Middle frontal gyrus (tissue), 1 donor: ENCODE data around the gene GNG7.
"Not testable (repeated sequence)": the region's sequence is repeated elsewhere in the genome, so short reads cannot be mapped to it uniquely, and the experiment has no call there.

ENCODE experiments used
- DNase-seq: peaks from one replicate; pipeline ENCODE4 v3.0.0-alpha.2; 2015; ENCODE audit warnings: low spot score; ENCODE audit errors: extremely low spot score

The GNG7 gene

DNA sequence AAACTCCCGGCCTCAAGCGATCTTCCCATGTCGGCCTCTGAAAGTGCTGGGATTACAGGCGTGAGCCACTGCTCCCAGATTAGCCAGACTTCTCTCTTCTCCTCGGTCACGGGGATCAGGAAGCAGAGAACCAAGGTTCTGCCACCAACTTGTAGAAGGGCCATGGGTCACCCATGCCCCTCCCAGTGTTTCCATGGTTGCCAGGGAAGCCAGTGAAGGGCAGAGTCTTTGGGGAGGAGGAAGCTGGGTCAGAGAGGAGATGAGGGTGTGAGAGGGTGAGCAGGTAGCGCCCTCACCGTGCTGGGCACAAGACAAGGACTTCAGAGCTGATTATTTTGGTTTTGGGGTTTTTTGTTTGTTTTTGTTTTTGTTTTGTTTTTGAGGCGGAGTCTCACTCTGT, 77.1 kb downstream of the GNG7 start:
- DNase-seq: no peak

DNA sequence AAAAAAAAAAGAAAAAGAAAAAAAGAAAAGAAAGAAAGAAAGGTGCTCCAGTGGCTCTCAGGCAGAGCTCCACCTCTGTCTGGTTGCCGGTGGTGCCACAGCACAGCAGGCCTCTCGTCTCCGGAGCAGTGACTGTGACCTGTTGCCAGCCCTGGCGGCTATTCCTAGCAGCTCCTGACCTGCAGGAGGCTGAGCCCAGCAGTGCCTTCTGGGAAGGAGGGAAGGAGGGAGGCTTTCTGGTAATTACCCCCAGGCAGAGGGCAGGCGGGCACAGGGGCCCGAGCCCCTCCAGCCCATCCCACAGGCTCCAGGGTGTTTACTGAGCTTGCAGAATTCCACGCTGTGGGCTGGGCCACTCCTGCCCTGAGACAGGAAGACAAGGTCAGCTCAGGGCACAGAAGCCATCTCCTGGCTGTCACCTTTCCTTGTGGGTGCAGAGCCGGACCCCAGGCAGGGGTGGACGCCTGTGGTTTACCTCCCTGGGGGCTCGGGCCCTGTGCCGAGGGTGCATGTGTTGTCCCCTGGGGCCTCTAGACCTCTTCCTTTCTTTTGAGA, 77.9 kb downstream of the GNG7 start:
- no peak for DNase-seq

DNA sequence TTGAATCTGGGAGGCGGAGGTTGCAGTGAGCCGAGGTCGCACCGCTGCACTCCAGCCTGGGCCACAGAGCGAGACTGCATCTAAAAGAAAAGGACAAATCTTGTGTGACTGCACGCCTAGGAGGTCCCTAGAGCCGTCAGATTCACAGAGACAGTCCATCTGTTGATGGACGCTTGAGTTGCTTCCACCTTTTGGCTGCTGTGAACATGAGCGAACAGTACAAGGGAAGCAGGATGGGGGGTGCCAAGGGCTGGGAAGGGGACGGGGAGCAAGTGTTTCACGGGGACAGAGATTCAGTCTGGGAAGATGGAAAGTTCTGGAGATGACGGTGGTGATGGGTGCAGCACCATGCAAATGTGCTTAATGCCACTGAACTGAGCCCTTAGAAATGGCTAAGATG, 78.7 kb downstream of the GNG7 start:
- no peak for DNase-seq

DNA sequence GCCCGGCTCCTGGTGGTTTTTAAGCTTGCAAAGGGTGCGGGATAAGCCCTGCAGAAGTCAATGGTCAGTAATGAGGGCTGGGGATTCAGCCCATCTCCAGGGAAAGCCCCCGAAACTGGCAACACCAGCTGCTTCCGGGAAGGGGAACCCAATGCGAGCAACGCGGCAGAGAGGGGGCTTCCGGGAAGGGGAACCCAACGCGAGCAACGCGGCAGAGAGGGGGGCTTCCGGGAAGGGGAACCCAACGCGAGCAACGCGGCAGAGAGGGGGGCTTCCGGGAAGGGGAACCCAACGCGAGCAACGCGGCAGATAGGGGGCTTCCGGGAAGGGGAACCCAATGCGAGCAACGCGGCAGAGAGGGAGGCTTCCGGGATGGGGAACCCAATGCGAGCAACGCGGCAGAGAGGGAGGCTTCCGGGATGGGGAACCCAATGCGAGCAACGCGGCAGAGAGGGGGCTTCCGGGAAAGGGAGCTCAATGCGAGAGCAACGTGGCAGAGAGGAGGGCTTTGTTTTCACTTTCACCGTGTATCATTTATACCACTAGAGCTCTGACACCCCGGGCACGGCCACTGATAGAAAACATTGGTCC, 80.0 kb downstream of the GNG7 start:
- DNase-seq: not testable (repeated sequence)

DNA sequence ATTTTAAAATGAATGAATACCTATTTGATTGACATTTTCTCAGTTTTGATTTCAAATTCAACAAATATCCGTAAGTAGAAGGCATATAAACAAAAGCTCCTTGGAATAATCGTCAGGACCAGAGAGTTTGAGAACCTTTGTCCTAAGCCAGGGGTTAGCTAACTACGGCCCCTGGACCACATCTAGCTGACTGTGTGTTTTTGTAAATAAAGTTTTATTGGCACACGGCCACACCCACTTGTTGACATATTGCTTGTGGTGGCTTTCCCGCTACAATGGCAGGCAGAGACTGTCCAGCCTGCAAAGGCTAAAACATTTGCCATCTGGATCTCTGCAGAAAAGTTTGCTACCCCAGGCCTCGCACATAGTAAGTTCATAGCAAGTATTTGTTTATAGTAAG, 83.4 kb downstream of the GNG7 start:
- DNase-seq: no peak

GRCh38 chr19:2618611-2619010, 83.9 kb downstream of the GNG7 start:
- DNase-seq: no peak

DNA sequence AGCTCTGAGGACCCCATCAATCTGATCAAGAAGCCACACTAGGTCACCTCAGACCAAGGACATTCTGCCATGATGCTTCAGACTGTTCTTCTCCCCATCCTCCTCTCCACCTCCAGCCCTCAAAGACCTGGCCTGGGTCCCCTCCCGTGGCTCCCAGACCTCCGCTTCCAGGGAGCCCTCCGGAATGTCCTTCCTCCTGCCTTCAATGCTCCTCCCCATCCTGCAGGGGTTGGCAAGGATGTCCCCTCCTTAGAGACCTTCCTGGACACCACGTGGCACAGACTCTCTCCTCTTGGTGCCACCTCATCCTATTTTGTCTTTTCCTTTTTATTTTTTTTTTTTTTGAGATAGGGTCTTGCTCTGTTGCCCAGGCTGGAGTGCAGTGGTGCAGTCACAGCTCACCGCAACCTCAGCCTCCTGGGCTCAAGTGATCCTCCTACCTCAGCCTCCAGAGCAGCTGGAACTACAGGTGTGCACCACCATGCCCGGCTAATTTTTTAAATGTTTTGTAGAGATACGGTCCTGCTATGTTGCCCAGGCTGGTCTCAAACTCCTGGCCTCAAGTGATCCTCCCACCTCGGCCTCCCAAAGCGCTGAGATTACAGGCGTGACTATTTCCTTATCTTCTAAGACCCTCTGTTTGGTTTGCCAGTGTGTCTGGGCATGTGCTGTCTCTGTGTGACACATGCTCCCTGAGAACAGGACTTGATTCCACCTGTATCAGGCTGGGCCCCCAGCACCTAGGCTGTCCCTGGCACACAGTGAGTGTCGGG, 84.9 kb downstream of the GNG7 start:
- DNase-seq: no peak

DNA sequence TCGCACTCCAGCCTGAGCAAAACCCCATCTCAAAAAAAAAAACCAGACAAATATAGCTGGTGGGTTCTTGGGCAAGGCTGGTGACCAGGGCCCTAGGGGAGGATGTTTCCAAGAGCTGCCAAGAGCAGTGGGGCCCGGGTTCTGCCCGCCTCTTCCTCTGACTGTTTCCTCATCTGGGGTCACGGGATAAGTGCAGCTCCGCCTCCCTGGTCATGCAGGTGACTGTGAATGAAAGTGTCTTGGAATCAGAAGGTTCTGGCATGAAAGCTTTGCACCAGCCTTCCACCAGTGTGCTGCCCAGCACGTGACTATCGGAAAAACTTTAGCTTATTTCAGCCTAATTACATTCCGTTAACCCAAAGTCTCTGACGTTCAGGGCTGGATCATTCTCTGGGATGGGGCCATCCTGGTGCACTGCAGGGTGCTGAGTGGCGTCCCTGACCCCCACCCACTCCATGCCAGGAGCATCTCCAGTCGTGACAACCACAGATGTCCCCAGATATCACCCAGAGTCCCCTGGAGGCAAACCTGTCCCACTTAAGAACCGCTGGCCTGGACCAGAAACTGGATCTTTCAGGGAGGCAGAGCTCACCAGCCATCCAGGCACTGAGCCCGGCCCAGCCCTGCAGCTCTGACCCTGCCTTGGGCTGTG, 85.6 kb downstream of the GNG7 start:
- DNase-seq: no peak

DNA sequence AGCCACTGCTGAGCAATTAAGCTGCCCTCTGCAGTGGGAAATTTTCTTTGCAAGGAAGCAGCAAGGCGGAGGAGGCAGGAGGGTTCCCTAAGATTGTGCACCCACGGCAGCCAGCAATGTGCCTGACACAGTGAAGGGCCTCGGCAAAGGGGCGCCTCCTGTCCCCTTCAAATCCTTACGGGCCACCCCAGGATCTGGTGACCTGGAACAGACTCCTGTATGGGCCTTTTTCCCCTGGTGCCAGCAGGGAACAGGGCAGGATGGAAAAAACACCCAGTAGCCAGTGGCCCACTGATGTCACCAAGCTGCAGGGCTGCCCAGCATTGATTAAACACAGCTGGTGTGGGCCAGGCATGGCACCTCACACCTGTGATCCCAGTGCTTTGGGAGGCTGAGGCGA, 86.7 kb downstream of the GNG7 start:
- DNase-seq: no peak

GRCh38 chr19:2613507-2614295, 88.8 kb downstream of the GNG7 start:
- DNase-seq: no peak

DNA sequence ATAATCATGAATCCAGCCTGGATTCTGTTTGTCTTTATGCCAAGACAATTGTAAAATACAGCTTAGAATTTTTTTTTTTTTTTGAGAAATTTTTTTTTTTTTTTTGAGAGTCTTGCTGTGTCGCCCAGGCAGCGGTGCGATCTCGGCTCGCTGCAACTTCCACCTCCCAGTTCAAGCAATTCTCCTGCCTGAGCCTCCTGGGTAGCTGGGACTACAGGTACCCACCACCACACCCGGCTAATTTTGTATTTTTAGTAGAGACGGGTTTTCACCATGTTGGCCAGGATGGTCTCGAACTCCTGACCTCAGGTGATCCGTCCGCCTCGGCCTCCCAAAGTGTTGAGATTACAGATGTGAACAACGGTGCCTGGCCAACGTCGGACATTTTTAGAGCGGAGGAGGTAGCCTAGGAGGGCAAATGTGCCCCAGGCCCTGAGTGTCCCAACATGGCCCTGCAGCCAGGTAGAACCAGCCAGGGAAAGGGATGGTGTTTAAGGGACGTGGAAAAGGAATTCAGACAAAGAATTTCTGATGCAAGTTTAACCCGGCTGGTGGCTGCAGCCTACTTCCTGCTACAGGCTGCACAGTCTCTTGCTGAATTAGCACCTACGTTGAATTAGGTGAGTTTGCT, 89.8 kb downstream of the GNG7 start:
- no peak for DNase-seq

DNA sequence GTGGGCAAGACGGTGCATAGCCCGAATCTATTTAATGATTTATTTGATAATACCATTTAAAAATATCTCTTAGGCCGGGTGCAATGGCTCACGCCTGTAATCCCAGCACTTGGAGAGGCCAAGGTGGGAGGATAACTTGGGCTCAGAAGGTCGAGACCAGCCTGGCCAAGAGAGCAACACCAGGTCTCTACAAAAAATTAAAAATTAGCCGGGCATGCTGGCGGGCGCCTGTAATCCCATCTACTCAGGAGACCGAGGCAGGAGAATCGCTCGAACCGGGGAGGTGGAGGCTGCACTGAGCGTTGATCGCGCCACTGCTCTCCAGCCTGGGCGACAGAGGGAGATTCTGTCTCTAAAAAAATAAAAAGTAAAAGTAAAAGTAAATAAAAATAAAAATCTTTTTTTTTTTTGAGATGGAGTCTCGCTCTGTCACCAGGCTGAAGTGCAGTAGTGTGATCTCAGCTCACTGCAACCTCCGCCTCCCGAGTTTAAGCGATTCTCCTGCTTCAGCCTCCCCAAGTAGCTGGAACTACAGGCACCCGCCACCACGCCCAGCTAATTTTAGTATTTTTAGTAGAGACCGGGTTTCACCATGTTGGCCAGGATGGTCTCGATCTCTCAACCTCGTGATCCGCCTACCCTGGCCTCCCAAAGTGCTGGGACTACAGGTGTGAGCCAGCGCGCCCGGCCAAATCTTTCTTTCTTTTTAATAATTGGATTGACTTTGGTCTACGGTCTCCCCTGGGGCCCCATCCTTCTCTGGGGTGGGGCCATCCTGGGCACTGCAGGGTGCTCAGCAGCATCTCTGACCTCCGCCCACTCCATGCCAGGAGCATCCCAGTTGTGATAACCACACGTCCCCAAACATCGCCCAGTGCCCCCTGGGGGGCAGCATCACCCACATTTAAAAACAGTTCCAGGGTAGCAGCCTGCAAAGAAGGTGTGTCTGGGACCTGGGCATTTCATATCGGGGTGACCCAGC, 90.7 kb downstream of the GNG7 start:
- no peak for DNase-seq

DNA sequence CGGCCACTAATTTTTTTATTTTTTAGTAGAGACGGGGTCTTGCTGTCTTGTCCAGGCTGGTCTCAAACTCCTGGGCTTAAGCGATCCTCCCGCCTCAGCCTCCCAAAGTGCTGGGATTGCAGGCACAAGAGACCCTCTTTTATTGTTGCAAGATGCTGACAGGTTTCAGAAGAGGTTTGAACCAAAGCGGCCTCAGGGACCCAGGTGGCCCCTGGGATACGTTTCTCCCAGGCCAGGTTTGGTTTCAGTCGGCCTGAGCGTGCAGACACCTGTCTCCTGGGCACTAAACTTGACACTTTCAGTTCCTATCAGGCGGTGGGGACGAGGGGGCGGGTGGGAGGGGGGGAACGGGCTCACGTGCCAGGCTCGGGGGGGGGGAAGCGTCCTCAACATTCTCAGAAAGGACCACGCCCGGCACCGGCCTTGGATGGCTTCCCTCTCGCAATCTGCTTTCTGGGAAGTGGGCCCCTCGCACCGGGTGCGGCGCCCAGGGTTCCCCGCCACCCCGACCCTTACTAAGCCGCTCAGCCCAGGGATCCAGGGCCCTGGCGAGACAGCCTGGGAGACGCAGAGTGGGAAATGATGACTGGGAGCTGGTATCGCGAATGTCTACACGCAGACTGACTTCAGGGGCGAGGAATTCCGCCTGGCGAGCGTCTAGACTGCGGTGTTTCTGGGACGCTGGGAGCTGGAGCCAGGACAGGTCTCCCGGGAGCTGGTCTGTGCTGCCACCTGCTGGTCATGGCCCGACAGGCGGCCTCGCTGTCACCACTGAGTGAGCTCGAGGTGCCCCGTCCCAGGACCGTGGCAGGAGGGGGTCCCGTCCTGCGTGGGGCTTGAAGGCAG, 91.6 kb downstream of the GNG7 start:
- peak; percentile 81 for DNase-seq

GRCh38 chr19:2609389-2610116, 92.9 kb downstream of the GNG7 start:
- no peak for DNase-seq

DNA sequence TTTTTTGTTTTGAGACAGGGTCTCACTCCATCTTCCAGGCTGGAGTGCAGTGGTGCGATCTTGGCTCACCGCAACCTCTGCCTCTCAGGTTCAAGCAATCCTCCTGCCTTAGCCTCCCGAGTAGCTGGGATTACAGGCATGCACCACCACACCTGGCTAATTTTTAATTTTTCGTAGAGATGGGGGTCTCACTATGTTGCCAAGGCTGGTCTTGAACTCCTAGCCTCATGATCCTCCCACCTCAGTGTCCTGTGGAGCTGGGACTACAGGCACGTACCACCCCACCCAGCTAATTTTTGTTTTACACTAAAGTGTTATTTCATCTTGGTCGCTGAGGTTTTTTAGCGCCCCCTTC, 93.5 kb downstream of the GNG7 start:
- not testable (repeated sequence) for DNase-seq

GRCh38 chr19:2608602-2608922, 93.9 kb downstream of the GNG7 start:
- no peak for DNase-seq

DNA sequence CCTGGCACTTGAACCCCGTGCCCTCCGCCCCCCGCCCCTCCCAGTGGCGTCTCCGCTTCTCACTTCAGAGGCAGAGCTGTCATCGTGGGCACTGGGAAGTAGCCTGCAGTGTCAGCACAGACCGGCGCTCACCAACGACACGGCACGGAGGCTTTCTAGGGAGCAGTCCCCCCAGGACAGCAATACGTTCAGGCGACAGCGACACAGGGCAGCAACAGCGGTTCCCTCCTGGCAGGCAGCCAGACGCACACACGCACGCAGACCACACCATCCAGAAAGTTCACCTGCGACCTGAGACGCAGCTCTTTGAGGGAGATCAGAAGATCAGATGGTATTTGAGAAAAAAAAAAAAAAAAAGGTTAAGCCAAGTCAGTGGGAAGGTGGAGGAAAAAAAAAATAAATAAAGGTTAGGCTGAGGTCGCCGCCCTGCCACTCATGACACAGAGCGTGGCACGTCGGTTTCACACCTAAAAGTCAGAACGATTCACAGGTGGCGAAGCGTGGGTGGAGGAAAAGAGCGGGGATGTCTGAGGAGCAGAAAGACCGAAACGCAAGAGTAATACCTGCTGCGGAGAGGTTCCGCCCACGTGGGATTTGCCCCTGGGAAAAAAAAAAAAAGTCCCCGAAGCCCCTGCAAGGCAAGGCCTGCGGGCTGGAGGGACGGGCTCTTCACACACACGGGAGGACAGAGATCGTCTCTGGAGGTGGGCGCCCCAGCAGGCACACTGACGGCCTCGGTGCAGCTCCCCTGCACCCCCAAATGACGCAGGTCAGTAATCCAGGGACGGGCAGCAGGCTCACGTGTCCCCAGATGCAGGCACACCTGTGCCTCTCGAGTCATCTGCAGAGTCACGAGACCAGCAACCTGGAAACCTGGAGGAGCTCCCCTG, 94.5 kb downstream of the GNG7 start:
- no peak for DNase-seq

- not testable (repeated sequence) for DNase-seq
These were observed 95.7 kb downstream of the GNG7 start for GRCh38 chr19:2606774-2607173.
